Bronchial epithelial cell (primary cell): ENCODE measurements around the gene TBC1D22A. TPM values are rescaled to one million over a fixed set of nuclear protein-coding genes. Genes with fewer than 3 reads are reported as not detected.

Source experiments
- DNase-seq: peaks from one replicate; pipeline ENCODE4 v3.0.0-alpha.2; 2010; ENCODE audit warnings: low read depth
- FAIRE-seq: peaks from 2 replicates; lab custom pipeline; 2011; peaks lifted over from hg19 to GRCh38; lab: Jason Lieb, UNC
- H3K27me3 ChIP-seq: 2 replicates; pipeline ENCODE4 v1.5.1; 2011; ENCODE audit warnings: low read length; ENCODE audit not compliant: control insufficient read depth, insufficient read depth
- H3K36me3 ChIP-seq: 2 replicates; pipeline ENCODE4 v1.5.1; 2011; ENCODE audit warnings: low read length; ENCODE audit not compliant: control insufficient read depth, insufficient read depth
- H3K4me3 ChIP-seq: 2 replicates; pipeline ENCODE4 v1.5.1; 2011; ENCODE audit warnings: mild to moderate bottlenecking, low read depth, low read length, control low read depth
- CTCF ChIP-seq: IDR thresholded peaks from 2 replicates; pipeline ENCODE4 v1.5.1; 2011; ENCODE audit warnings: mild to moderate bottlenecking, moderate library complexity, low read length, control low read depth, inconsistent platforms; ENCODE audit not compliant: insufficient read depth, severe bottlenecking
- total RNA-seq: library from RNA; depleted of rRNA; stranded (reverse); fragments of >200 nt; gene quantifications from 2 replicates; pipeline ENCODE4 v1.2.1, GENCODE V29; 2014

The TBC1D22A gene
- total RNA-seq, 1 donor from 2014 or later: 10.0 TPM

GRCh38 chr22:46947516-46948257 is 185.2 kb downstream of the TBC1D22A start:
- no peak for TF ChIP-seq CTCF
- FAIRE-seq: peak; percentile 7
- DNase-seq: no peak
- no peaks in the 10 kb centered on the region for H3K27me3 ChIP-seq
- peaks cover 5% of the 10 kb centered on the region for H3K36me3 ChIP-seq
- H3K4me3 ChIP-seq: no peak overlapping the region

- no peak for TF ChIP-seq CTCF
- Histone ChIP-seq H3K4me3 (no peak overlapping the region), H3K27me3 (no peaks in the 10 kb centered on the region), H3K36me3 (peaks cover 4% of the 10 kb centered on the region)
- DNase-seq (no peak), FAIRE-seq (no peak)
These were observed 186.1 kb downstream of the TBC1D22A start for GRCh38 chr22:46948411-46949144.

GRCh38 chr22:46951350-46951749 is 188.9 kb downstream of the TBC1D22A start:
- Histone ChIP-seq H3K4me3 (no peak overlapping the region), H3K36me3 (peaks cover 2% of the 10 kb centered on the region), H3K27me3 (no peaks in the 10 kb centered on the region)
- FAIRE-seq (no peak), DNase-seq (no peak)
- TF ChIP-seq CTCF: no peak

GRCh38 chr22:46951973-46952372 is 189.5 kb downstream of the TBC1D22A start:
- H3K36me3 ChIP-seq: peaks cover 2% of the 10 kb centered on the region
- FAIRE-seq (peak; percentile 32), DNase-seq (no peak)
- no peak for TF ChIP-seq CTCF
- H3K27me3 ChIP-seq: no peaks in the 10 kb centered on the region
- H3K4me3 ChIP-seq: no peak overlapping the region

- DNase-seq: no peak
- peaks cover 3% of the 10 kb centered on the region for H3K36me3 ChIP-seq
- no peak overlapping the region for H3K4me3 ChIP-seq
- peak; percentile 87 for FAIRE-seq
- no peak for TF ChIP-seq CTCF
- no peaks in the 10 kb centered on the region for H3K27me3 ChIP-seq
These were observed 191.7 kb downstream of the TBC1D22A start for GRCh38 chr22:46953968-46954765.
